HFFc6 (cell line): ENCODE results near the gene FAM170B. TPM values are rescaled to one million over a fixed set of nuclear protein-coding genes. Genes with fewer than 3 reads are reported as not detected.

ENCODE experiments used
- DNase-seq: peaks from one replicate; pipeline ENCODE4 v3.0.0-alpha.2; 2018
- H3K27ac Mint-ChIP-seq: 2 replicates; pipeline ENCODE4 v1.8.0; 2020; ENCODE audit warnings: mild to moderate bottlenecking, mixed read lengths
- H3K27me3 Mint-ChIP-seq: 2 replicates; pipeline ENCODE4 v1.8.0; 2021; ENCODE audit warnings: mild to moderate bottlenecking, moderate library complexity, mixed read lengths; ENCODE audit not compliant: insufficient read depth
- H3K36me3 Mint-ChIP-seq: 2 replicates; pipeline ENCODE4 v1.8.0; 2021; ENCODE audit warnings: low read depth, mixed read lengths
- H3K4me1 Mint-ChIP-seq: 2 replicates; pipeline ENCODE4 v1.8.0; 2020; ENCODE audit warnings: low read depth, mixed read lengths
- H3K4me3 Mint-ChIP-seq: 2 replicates; pipeline ENCODE4 v1.8.0; 2020; ENCODE audit warnings: mild to moderate bottlenecking, moderate library complexity, mixed read lengths
- H3K9me3 Mint-ChIP-seq: 2 replicates; pipeline ENCODE4 v1.8.0; 2020; ENCODE audit warnings: mild to moderate bottlenecking, mixed read lengths
- CTCF ChIP-seq: fragments of 200-600 bp; sonication (generic); IDR thresholded peaks from 2 replicates; pipeline ENCODE4 v1.5.0; 2021; ENCODE audit warnings: antibody characterized with exemption, mild to moderate bottlenecking
- total RNA-seq, 6 experiments: library from RNA; stranded (reverse); fragmentation: NEBNext Ultra II Directional; extraction: Animal tissue kit (Norgen Biotek cat#: 25700); gene quantifications; 2 replicates in 1 of 6; 3 replicates in 5 of 6; pipeline ENCODE4 v1.2.3, GENCODE V29; 2021

Gene FAM170B
- total RNA-seq, 6 experiments from 2014 or later, result not detected

- Mint-ChIP-seq H3K4me1 (peaks cover 37% of the 10 kb centered on the region), H3K9me3 (no peaks in the 10 kb centered on the region)
These were observed 29.9 kb upstream of the FAM170B start for GRCh38 chr10:49163741-49164140.

GRCh38 chr10:49162761-49163310 is 29.0 kb upstream of the FAM170B start:
- no peak for DNase-seq
- H3K27ac Mint-ChIP-seq, result peak overlapping the region; percentile 46
- peaks cover 37% of the 10 kb centered on the region for H3K4me1 Mint-ChIP-seq
- H3K4me3 Mint-ChIP-seq, result no peak overlapping the region
- H3K9me3 Mint-ChIP-seq, result no peaks in the 10 kb centered on the region
- no peaks in the 10 kb centered on the region for H3K36me3 Mint-ChIP-seq
- peaks cover 2% of the 10 kb centered on the region for H3K27me3 Mint-ChIP-seq
- TF ChIP-seq CTCF, result no peak

More at GRCh38 chr10:49163741-49164140, 29.9 kb upstream of the FAM170B start:
- H3K27ac Mint-ChIP-seq, result peak overlapping the region; percentile 77
- no peaks in the 10 kb centered on the region for H3K36me3 Mint-ChIP-seq
- DNase-seq, result peak; percentile 79
- no peak overlapping the region for H3K4me3 Mint-ChIP-seq
- H3K27me3 Mint-ChIP-seq, result peaks cover 5% of the 10 kb centered on the region
- no peak for TF ChIP-seq CTCF

GRCh38 chr10:49162063-49162462 is 28.2 kb upstream of the FAM170B start:
- H3K9me3 Mint-ChIP-seq, result no peaks in the 10 kb centered on the region
- no peak overlapping the region for H3K4me3 Mint-ChIP-seq
- H3K36me3 Mint-ChIP-seq, result no peaks in the 10 kb centered on the region
- peaks cover 5% of the 10 kb centered on the region for H3K27me3 Mint-ChIP-seq
- peaks cover 37% of the 10 kb centered on the region for H3K4me1 Mint-ChIP-seq
- TF ChIP-seq CTCF, result no peak
- DNase-seq, result no peak
- H3K27ac Mint-ChIP-seq, result no peak overlapping the region

GRCh38 chr10:49161411-49161997 is 27.7 kb upstream of the FAM170B start:
- Mint-ChIP-seq H3K36me3 (no peaks in the 10 kb centered on the region), H3K27me3 (peaks cover 3% of the 10 kb centered on the region), H3K4me3 (no peak overlapping the region)

GRCh38 chr10:49160814-49161213 is 27.0 kb upstream of the FAM170B start:
- H3K4me1 Mint-ChIP-seq, result peaks cover 37% of the 10 kb centered on the region
- H3K4me3 Mint-ChIP-seq, result no peak overlapping the region
- H3K27ac Mint-ChIP-seq, result no peak overlapping the region
- no peak for DNase-seq
- no peaks in the 10 kb centered on the region for H3K36me3 Mint-ChIP-seq
- H3K9me3 Mint-ChIP-seq, result no peaks in the 10 kb centered on the region
- no peak for TF ChIP-seq CTCF
- peaks cover 3% of the 10 kb centered on the region for H3K27me3 Mint-ChIP-seq

More at GRCh38 chr10:49161411-49161997, 27.7 kb upstream of the FAM170B start:
- Mint-ChIP-seq H3K4me1 (peaks cover 37% of the 10 kb centered on the region), H3K9me3 (no peaks in the 10 kb centered on the region), H3K27ac (no peak overlapping the region)
- peak; percentile 72 for TF ChIP-seq CTCF
- DNase-seq, result peak; percentile 65
